Ovary (tissue), 3 donors: ENCODE results near the gene MYOM1.

Experiments
- POLR2A ChIP-seq: fragments of 450-650 bp; IDR thresholded peaks from one replicate; pipeline ENCODE4 v1.6.1; 2017; ENCODE audit warnings: antibody characterized with exemption, mild to moderate bottlenecking, moderate library complexity
- TF ChIP-seq, protein P1 (sequence below), 3 donors: fragments of 450-650 bp in 2 of 3; fragments of 200-600 bp in 1 of 3; IDR thresholded peaks; one replicate each; pipeline versions ENCODE4 v1.5.1 to v1.8.0; 2016 to 2022; ENCODE audit warnings: antibody characterized with exemption in 3 of 3, mild to moderate bottlenecking in 1 of 3
- donor health status: DM: no; HTN: no; CAD: no.

DNA sequence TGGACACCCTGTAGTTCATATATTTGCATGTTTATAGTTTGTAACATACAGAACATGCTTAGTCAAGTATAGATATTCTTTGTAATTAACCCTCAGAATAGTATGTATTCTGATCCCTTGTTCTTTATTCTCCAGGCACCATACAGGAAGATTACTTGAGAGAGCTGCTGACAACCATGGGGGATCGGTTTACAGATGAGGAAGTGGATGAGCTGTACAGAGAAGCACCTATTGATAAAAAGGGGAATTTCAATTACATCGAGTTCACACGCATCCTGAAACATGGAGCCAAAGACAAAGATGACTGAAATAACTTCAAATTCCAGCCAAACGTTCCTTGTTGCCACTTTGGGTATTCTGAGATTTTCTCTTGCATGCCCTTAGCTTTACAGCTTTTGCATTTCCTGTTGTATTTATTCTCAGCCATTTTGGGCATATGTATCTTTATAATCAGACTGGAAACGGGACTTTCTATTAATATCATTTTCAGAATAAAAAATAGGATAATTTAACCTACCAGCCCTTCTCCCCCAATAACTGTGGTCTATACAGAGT is 35.9 kb upstream of the MYOM1 start:
- TF ChIP-seq POLR2A = no peak
- TF ChIP-seq, protein P1, sequence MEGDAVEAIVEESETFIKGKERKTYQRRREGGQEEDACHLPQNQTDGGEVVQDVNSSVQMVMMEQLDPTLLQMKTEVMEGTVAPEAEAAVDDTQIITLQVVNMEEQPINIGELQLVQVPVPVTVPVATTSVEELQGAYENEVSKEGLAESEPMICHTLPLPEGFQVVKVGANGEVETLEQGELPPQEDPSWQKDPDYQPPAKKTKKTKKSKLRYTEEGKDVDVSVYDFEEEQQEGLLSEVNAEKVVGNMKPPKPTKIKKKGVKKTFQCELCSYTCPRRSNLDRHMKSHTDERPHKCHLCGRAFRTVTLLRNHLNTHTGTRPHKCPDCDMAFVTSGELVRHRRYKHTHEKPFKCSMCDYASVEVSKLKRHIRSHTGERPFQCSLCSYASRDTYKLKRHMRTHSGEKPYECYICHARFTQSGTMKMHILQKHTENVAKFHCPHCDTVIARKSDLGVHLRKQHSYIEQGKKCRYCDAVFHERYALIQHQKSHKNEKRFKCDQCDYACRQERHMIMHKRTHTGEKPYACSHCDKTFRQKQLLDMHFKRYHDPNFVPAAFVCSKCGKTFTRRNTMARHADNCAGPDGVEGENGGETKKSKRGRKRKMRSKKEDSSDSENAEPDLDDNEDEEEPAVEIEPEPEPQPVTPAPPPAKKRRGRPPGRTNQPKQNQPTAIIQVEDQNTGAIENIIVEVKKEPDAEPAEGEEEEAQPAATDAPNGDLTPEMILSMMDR (IDR thresholded peaks at IDR 0.05) = no peak
